ENCODE data around the gene BMP2K.

Gene BMP2K

DNA sequence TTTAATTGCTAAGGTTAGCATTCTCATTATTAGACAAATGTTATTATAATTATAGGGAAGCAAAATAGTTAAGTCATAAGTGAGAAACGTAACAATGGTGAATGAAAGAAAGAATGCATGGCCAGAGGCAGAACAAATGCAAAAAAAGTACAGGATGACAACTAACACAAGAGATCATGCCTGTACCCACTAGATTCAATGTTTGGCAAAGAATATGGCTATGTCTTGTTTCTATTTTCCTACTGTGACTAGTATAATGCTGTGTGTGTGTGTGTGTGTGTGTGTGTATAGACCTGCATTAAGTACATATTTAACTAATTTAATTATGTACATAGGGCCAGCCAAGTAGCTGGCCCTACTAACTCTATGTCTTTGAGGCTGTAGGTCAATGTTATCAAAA is 12.9 kb upstream of the BMP2K start:
- DNase-seq (ENCODE audit: low read depth), result no peak
- TF ChIP-seq, protein P1, sequence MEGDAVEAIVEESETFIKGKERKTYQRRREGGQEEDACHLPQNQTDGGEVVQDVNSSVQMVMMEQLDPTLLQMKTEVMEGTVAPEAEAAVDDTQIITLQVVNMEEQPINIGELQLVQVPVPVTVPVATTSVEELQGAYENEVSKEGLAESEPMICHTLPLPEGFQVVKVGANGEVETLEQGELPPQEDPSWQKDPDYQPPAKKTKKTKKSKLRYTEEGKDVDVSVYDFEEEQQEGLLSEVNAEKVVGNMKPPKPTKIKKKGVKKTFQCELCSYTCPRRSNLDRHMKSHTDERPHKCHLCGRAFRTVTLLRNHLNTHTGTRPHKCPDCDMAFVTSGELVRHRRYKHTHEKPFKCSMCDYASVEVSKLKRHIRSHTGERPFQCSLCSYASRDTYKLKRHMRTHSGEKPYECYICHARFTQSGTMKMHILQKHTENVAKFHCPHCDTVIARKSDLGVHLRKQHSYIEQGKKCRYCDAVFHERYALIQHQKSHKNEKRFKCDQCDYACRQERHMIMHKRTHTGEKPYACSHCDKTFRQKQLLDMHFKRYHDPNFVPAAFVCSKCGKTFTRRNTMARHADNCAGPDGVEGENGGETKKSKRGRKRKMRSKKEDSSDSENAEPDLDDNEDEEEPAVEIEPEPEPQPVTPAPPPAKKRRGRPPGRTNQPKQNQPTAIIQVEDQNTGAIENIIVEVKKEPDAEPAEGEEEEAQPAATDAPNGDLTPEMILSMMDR (conservative IDR thresholded peaks at IDR 0.05; ENCODE audit: low read depth, low read length), result no peak
- no peak overlapping the region for H3K4me3 ChIP-seq (ENCODE audit: low read depth, low read length)

DNA sequence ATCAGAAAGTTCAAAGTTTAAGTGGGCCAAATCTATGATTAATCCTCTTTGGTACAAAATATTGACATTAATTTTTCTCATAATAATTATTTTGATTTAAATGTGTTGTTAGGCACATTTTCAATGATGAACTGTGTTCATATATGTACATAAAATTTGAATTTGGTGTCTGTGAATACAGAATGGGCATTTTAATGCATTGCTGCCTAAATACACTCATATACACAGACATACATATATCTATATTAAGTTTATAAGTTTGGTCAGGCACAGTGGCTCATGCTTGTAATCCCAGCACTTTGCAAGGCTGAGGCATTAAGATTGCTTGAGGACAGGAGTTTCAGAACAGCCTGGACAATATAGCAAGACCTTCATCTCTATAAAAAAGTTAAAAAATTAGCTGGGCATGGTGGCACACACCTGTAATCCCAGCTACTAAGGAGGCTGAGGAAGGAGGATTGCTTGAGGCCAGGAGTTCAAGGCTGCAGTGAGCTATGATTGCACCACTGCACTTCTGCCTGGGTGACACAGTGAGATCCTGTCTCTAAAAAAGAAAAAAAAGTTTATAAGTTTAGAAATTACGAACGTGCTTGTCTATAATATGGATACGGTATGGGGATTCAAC is 12.3 kb upstream of the BMP2K start:
- no peak for DNase-seq (ENCODE audit: low read depth)
- no peak overlapping the region for H3K4me3 ChIP-seq (ENCODE audit: low read depth, low read length)
- TF ChIP-seq, protein P1 (conservative IDR thresholded peaks at IDR 0.05; ENCODE audit: low read depth, low read length), result no peak

DNA sequence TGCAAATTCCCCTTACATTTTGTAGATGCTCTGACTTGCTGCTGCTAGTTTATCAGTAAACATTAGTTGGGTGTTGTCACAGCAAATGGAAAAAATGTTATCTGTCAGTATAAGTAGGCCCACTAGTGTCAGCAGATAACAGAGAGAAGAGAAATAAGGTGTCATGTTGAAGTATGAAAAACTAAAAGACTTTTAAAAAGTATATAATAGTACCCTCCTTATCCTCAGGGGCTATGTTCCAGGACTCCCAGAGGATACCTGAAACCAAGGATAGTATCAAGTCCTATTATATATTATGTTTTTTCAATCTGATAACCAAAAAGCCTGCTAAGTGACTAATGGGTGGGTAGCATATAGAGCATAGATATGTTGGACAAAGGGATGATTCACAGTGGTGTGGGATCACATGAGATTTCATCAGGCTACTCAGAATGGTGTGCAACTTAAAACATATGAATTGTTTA is 11.6 kb upstream of the BMP2K start:
- peak; percentile 69 for DNase-seq (ENCODE audit: low read depth)
- H3K4me3 ChIP-seq (ENCODE audit: low read depth, low read length), result no peak overlapping the region
- TF ChIP-seq, protein P1 (conservative IDR thresholded peaks at IDR 0.05; ENCODE audit: low read depth, low read length), result no peak

DNA sequence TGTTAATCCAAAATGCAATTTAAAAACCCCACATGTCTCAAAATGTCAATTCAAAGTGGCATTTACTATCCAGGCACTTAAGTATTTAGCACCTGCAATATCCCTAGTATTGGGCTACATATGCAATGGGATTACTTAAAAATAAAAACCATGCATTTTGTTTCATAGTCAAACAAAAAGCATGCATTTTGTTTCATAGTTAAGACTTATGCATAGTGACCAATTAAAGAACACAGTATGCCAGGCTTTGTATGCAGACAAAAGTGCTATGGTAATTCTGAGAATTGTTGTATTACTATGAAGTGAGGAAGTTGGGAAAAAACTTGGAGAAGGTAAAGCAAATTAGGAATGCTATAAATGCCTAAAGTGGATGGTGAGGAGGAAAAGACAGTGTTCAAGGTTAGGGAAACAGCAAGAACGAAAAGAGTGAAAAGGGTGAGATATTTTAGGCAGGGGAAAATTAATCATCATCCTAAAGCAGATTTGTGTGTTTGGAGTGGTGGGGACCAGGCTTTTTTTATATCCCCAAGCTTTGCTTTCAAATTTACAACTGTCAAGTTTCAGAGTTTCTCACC is 10.6 kb upstream of the BMP2K start:
- no peak overlapping the region for H3K4me3 ChIP-seq (ENCODE audit: low read depth, low read length)
- no peak for DNase-seq (ENCODE audit: low read depth)
- TF ChIP-seq, protein P1 (conservative IDR thresholded peaks at IDR 0.05; ENCODE audit: low read depth, low read length), result no peak

DNA sequence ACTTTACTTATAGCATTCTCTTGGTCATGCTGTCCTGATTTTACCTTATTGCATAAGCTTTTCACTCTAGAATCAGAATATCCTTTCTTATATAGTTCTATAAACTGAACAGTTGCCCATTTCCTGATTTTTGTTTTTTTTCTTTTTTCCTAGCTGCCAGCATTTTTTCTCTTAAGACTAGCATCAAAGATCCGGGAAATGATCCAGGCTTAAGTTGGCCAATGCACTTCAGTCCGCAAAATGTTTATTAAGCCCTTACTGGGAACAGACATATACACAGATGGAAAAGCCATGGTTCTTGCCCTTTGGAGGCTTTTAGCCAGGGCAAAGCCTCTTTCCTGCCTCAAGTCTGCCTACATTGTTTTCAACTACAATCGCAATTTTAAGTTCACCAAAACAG is 10.1 kb upstream of the BMP2K start:
- TF ChIP-seq, protein P1 (conservative IDR thresholded peaks at IDR 0.05; ENCODE audit: low read depth, low read length), result no peak
- peak; percentile 61 for DNase-seq (ENCODE audit: low read depth)
- no peak overlapping the region for H3K4me3 ChIP-seq (ENCODE audit: low read depth, low read length)

DNA sequence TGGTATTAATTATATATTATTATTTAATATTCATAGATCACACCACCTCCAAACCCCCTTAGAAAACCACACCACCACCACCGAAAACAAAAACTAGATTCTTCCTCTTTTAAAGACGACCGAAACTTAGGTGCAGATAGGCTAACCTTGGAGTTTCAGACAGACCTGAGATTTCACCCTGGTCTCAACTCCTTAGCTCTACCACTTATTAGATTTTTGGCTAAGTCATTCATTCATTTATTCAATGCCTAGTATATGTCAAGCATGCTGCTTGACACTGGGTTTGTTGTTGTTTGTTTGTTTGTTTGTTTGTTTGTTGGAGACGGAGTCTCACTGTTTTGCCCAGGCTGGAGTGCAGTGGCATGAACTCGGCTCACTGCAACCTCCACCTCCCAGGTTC is 9.5 kb upstream of the BMP2K start:
- TF ChIP-seq, protein P1 (conservative IDR thresholded peaks at IDR 0.05; ENCODE audit: low read depth, low read length), result no peak
- no peak for DNase-seq (ENCODE audit: low read depth)

DNA sequence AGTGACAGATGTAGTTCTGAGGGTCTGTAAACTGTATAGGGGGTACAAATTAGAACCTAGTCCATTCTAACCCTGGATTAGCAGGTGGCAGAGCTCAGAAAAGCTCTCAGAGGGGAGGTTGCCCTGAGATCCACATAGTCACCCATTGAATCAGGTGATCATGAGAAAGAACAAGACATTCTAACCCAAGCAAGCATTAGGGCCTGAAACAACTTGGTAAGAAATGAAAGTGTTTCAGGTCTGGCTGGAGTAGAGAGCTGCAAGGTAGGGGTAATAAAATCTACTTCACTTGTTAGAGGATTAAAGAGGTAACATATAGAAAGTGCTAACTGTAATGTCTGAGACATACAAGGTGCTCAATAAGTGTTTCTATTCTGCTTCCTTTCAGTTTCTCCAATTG is 8.8 kb upstream of the BMP2K start:
- DNase-seq (ENCODE audit: low read depth), result no peak
- H3K4me3 ChIP-seq (ENCODE audit: low read depth, low read length), result no peak overlapping the region
- TF ChIP-seq, protein P1 (conservative IDR thresholded peaks at IDR 0.05; ENCODE audit: low read depth, low read length), result no peak

More for the DNA sequence above, 9.5 kb upstream of the BMP2K start:
- H3K4me3 ChIP-seq (ENCODE audit: low read depth, low read length), result no peak overlapping the region

Data from choroid plexus epithelial cell (primary cell).